IMR-90 (cell line): ENCODE measurements around the gene RPL35. TPM values are rescaled to one million over a fixed set of nuclear protein-coding genes. Genes with fewer than 3 reads are reported as not detected.

Source experiments
- ATAC-seq: fragments of 200-7000 bp; cut with Tn5 transposase; 2 replicates; pipeline ENCODE4 v1.9.1; 2020; ENCODE audit warnings: low read depth, mild to moderate bottlenecking, moderate library complexity
- Bru-seq: library from RNA; stranded (reverse); fragments of 400-500 nt; gene quantifications from one replicate; lab custom pipeline; 2021; lab: Mats Ljungman, UMichigan
- BruChase-seq, 2 experiments: library from RNA; stranded (reverse); fragments of 400-500 nt; gene quantifications; one replicate each; lab custom pipeline; 2021; lab: Mats Ljungman, UMichigan
- BruUV-seq: library from RNA; stranded (reverse); fragments of 400-500 nt; replicated peaks from 2 replicates; lab custom pipeline; 2021; lab: Mats Ljungman, UMichigan
- CTCF ChIA-PET: fragments of 300-600 bp; formaldehyde crosslinking; extraction: SDS; loops from one replicate; lab custom pipeline; 2021; ENCODE audit warnings: antibody characterized with exemption; lab: Yijun Ruan, JAX
- POLR2A ChIA-PET: fragments of 300-600 bp; sonication (Branson Sonifier 250); formaldehyde crosslinking; loops from one replicate; lab custom pipeline; 2022; ENCODE audit warnings: antibody characterized with exemption; ENCODE audit not compliant: unreplicated experiment; lab: Charles Lee
- DNase-seq: peaks from one replicate; pipeline ENCODE4 v3.0.0; 2013
- H2AFZ ChIP-seq: replicated peaks from 2 replicates; pipeline ENCODE3; 2013; ENCODE audit warnings: low read length, mild to moderate bottlenecking; ENCODE audit not compliant: poor library complexity
- H2AK5ac ChIP-seq: 2 replicates; pipeline ENCODE4 v1.6.1; 2013; ENCODE audit warnings: low read depth, low read length, inconsistent platforms
- H2AK9ac ChIP-seq: replicated peaks from 2 replicates; pipeline ENCODE3; 2013; ENCODE audit warnings: mild to moderate bottlenecking, low read depth, low read length, moderate library complexity; ENCODE audit not compliant: poor library complexity
- H2BK120ac ChIP-seq: 2 replicates; pipeline ENCODE4 v1.6.1; 2013; ENCODE audit warnings: low read depth, low read length, inconsistent platforms
- H2BK15ac ChIP-seq: 3 replicates; pipeline ENCODE4 v1.6.1; 2013; ENCODE audit warnings: low read depth, low read length, inconsistent platforms
- H2BK20ac ChIP-seq: 2 replicates; pipeline ENCODE4 v1.6.1; 2013; ENCODE audit warnings: low read depth, mild to moderate bottlenecking, inconsistent platforms, low read length, moderate library complexity
- H2BK5ac ChIP-seq: 2 replicates; pipeline ENCODE4 v1.6.1; 2013; ENCODE audit warnings: mild to moderate bottlenecking, low read depth, low read length, inconsistent platforms; ENCODE audit not compliant: poor library complexity, severe bottlenecking
- H3K14ac ChIP-seq: replicated peaks from 2 replicates; pipeline ENCODE4 v1.6.1; 2013; ENCODE audit warnings: low read depth, low read length, inconsistent platforms
- H3K18ac ChIP-seq: 2 replicates; pipeline ENCODE4 v1.6.1; 2013; ENCODE audit warnings: low read depth, low read length, control low read depth
- H3K23ac ChIP-seq: 2 replicates; pipeline ENCODE4 v1.6.1; 2013; ENCODE audit warnings: low read depth, low read length, inconsistent platforms
- H3K27ac ChIP-seq: 2 replicates; pipeline ENCODE4 v1.5.1; 2013; ENCODE audit warnings: mild to moderate bottlenecking, control low read depth, low read length; ENCODE audit not compliant: insufficient read depth
- H3K27me3 ChIP-seq: 2 replicates; pipeline ENCODE4 v1.6.1; 2013; ENCODE audit warnings: low read length; ENCODE audit not compliant: control insufficient read depth, insufficient read depth
- H3K36me3 ChIP-seq: 2 replicates; pipeline ENCODE4 v1.6.1; 2013; ENCODE audit warnings: low read length, mixed read lengths; ENCODE audit not compliant: control insufficient read depth, insufficient read depth
- H3K4ac ChIP-seq: 2 replicates; pipeline ENCODE4 v1.6.1; 2013; ENCODE audit warnings: low read depth, low read length, inconsistent platforms
- H3K4me1 ChIP-seq: 2 replicates; pipeline ENCODE4 v1.6.1; 2013; ENCODE audit warnings: low read length, mixed read lengths; ENCODE audit not compliant: control insufficient read depth, insufficient read depth
- H3K4me2 ChIP-seq: 2 replicates; pipeline ENCODE4 v1.6.1; 2013; ENCODE audit warnings: low read depth, mild to moderate bottlenecking, control low read depth, low read length, moderate library complexity
- H3K4me3 ChIP-seq: 2 replicates; pipeline ENCODE4 v1.5.1; 2013; ENCODE audit warnings: low read depth, mild to moderate bottlenecking, control low read depth, low read length, moderate library complexity; ENCODE audit not compliant: insufficient read depth
- H3K56ac ChIP-seq: 2 replicates; pipeline ENCODE4 v1.6.1; 2013; ENCODE audit warnings: low read length, inconsistent platforms; ENCODE audit not compliant: insufficient read depth; ENCODE audit errors: extremely low read depth
- H3K79me1 ChIP-seq, 2 experiments: 2 replicates each; pipeline ENCODE4 v1.6.1; 2013; ENCODE audit warnings: low read length in 2 of 2, inconsistent platforms in 1 of 2, low read depth in 1 of 2
- H3K9ac ChIP-seq: 2 replicates; pipeline ENCODE4 v1.6.1; 2013; ENCODE audit warnings: low read depth, low read length, control low read depth
- H3K9me1 ChIP-seq: 2 replicates; pipeline ENCODE4 v1.6.1; 2013; ENCODE audit warnings: low read length, inconsistent platforms; ENCODE audit not compliant: insufficient read depth
- H3K9me3 ChIP-seq: 2 replicates; pipeline ENCODE4 v1.6.1; 2013; ENCODE audit warnings: low read length; ENCODE audit not compliant: control insufficient read depth, insufficient read depth
- H4K20me1 ChIP-seq: 2 replicates; pipeline ENCODE4 v1.6.1; 2013; ENCODE audit warnings: low read length, inconsistent platforms; ENCODE audit not compliant: insufficient read depth
- H4K5ac ChIP-seq: 2 replicates; pipeline ENCODE4 v1.6.1; 2013; ENCODE audit warnings: mild to moderate bottlenecking, low read depth, low read length, control low read depth
- H4K8ac ChIP-seq, 2 experiments: 2 replicates each; pipeline ENCODE4 v1.6.1; 2013; ENCODE audit warnings: low read depth in 2 of 2, low read length in 2 of 2, control low read depth in 1 of 2, inconsistent platforms in 1 of 2
- H4K91ac ChIP-seq: 2 replicates; pipeline ENCODE4 v1.6.1; 2013; ENCODE audit warnings: low read depth, low read length, inconsistent platforms; ENCODE audit not compliant: insufficient read depth
- BHLHE40 ChIP-seq: fragments of 150-350 bp; IDR thresholded peaks from 2 replicates; pipeline ENCODE4 v1.6.1; 2016; ENCODE audit warnings: mild to moderate bottlenecking, low read depth, low read length
- MAZ ChIP-seq: IDR thresholded peaks from 2 replicates; pipeline ENCODE4 v1.6.1; 2012; ENCODE audit warnings: low read depth, mild to moderate bottlenecking, low read length, improper control_type of control experiment, moderate library complexity, borderline replicate concordance
- MXI1 ChIP-seq: IDR thresholded peaks from 2 replicates; pipeline ENCODE4 v1.6.1; 2012; ENCODE audit warnings: low read depth, mild to moderate bottlenecking, low read length, moderate library complexity, borderline replicate concordance
- POLR2A ChIP-seq: IDR thresholded peaks from 2 replicates; pipeline ENCODE4 v1.6.1; 2012; ENCODE audit warnings: mild to moderate bottlenecking, low read depth, low read length
- SMC3 ChIP-seq: fragments of 150-350 bp; IDR thresholded peaks from 2 replicates; pipeline ENCODE4 v1.6.1; 2016; ENCODE audit warnings: low read depth, mild to moderate bottlenecking, antibody characterized with exemption, low read length, moderate library complexity
- WGBS, 2 experiments: methylation state at CpG; one replicate each; pipeline versions ENCODE4 v1.1.5 to v1.1.7; 2013; ENCODE audit warnings: missing lambda C conversion rate in 2 of 2; ENCODE audit not compliant: insufficient read length in 1 of 2; ENCODE audit errors: extremely low coverage in 2 of 2; 5-methylcytosine and 5-hydroxymethylcytosine counted together
- dilution Hi-C: fragments of 300-500 bp; cut with HindIII; formaldehyde crosslinking; loops from one replicate; pipeline ENCODE4 v1.14.3; 2018; ENCODE audit warnings: low sequenced_read_pairs; ENCODE audit not compliant: unreplicated experiment
- in situ Hi-C: fragments of 300-500 bp; cut with MboI; formaldehyde crosslinking; loops from 3 replicates; pipeline ENCODE4 v1.14.3; 2019; ENCODE audit warnings: low sequenced_read_pairs, inconsistent platforms, mixed read lengths
- intact Hi-C: fragments of 100-400 bp; cut with micrococcal nuclease; formaldehyde crosslinking; loops from 2 replicates; pipeline ENCODE4 v1.10.0; 2022
- long read RNA-seq: library from polyadenylated mRNA; unstranded; transcript quantifications from one replicate; pipeline ENCODE4 v2.0.0, GENCODE V29; 2021; ENCODE audit not compliant: unreplicated experiment
- polyA plus RNA-seq, 3 experiments: library from polyadenylated mRNA; depleted of rRNA; stranded (reverse); fragments of >200 nt; gene quantifications; 2 replicates each; pipeline ENCODE4 v1.2.3, GENCODE V29; 2012; ENCODE audit warnings: low replicate concordance in 1 of 3
- total RNA-seq: library from RNA; depleted of rRNA; stranded (reverse); fragments of >200 nt; gene quantifications from 2 replicates; pipeline ENCODE4 v1.2.3, GENCODE V29; 2012; rRNA removed
- TF ChIP-seq, protein P1 (sequence below): conservative IDR thresholded peaks from 2 replicates; pipeline ENCODE4 v1.5.1; 2012; ENCODE audit warnings: mild to moderate bottlenecking, low read depth, low read length, improper control_type of control experiment

RPL35 gene
- total RNA-seq (881 and 1,151 TPM in 2 replicates), polyA plus RNA-seq (2012; rRNA removed) (1,650 and 1,735 TPM in 2 replicates), Bru-seq, nascent RNA (percentile 99 among the genes with signal in this experiment), BruChase-seq, experiment 1, labeled RNA remaining after a 6-hour chase (percentile 98 among the genes with signal in this experiment), BruChase-seq, experiment 2, labeled RNA remaining after a 2-hour chase (percentile 98 among the genes with signal in this experiment)
- polyA plus RNA-seq (2012; cell fraction: cytosol; rRNA removed): 3,661 and 4,271 TPM in 2 replicates
- polyA plus RNA-seq (2012; cell fraction: nucleus; rRNA removed; ENCODE audit: low replicate concordance): 742 and 1,804 TPM in 2 replicates
- long read RNA-seq, transcript RPL35-203 (3 exons, 785 nt): minor isoform, 35 of 582 reads
- long read RNA-seq, transcript RPL35-201 (4 exons, 455 nt): major isoform, 496 of 582 reads
- long read RNA-seq, partial matches to known transcripts: 11 of 582 reads
- long read RNA-seq, other reads (novel, unspliced or antisense): 40 of 582 reads

DNA sequence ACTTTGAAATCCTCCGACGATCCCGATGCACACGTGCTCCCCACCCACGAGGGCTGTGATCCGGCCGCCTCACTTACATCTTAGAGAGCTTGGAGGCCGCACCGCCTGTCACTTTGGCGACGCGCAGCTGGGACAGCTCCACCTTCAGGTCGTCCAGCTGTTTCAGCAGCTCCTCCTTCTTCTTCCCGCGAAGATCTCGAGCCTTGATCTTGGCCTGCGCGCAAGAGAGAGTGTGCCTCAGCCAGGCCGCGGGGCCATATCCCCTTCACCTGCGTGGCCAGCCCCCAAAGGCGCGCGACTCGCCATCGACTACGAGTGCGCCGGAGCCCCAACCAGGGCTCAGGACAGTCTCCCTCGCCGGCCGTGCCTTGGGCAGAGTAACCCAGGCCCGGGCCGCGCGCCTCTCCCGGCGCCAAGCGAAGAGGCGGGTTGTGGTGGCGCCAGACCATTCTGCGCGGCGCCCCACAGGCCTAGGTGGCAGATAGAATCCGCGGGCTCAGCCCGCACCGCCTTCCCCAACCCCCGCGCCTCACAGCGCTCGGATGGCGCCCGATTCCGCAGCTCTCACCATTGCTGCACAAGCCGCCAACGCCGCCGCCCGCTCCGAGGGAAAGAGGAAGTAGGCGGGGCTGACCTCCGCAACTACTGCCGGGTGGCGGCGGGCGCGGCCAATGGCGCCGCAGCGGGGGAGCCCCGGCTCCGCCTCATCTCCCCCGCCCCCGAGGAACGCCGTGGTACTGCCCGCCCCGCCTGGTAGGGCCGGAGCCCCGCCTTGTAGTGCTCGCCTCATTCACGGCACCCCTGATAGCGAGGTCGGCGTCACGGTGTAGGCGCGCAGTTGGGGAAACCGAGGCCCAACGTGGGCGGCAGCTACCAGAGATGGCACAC is at the start of gene RPL35, which contains the start of gene ARPC5L:
RPL35 (minus strand) TSS at position 616 of the 888 bp plus-strand sequence; CDS start at position 571, 45 bp downstream.
ARPC5L (plus strand) TSS at position 789 of the 888 bp plus-strand sequence. CDS start 7,161 bp downstream, outside the sequence.
- BruUV-seq: no TSS peak
- Histone ChIP-seq H3K4me2 (peak within 1 kb of the TSS; percentile 100), H2AK5ac (peak within 1 kb of the TSS; percentile 95), H3K4me3 (peak within 1 kb of the TSS; percentile 78), H2AK9ac (peak within 1 kb of the TSS; percentile 100), H4K5ac (peak within 1 kb of the TSS; percentile 78), H2BK120ac (peak within 1 kb of the TSS; percentile 95), H3K18ac (peak within 1 kb of the TSS; percentile 83), H4K20me1 (peaks cover 52% of the 10 kb centered on the region), H3K14ac (peak within 1 kb of the TSS; percentile 100), H2BK20ac (peak within 1 kb of the TSS; percentile 86; the same call in 1 of the 2 replicates), H3K27me3 (no peaks in the 10 kb centered on the region), H3K9me1 (peaks cover 4% of the 10 kb centered on the region; the same call in 1 of the 2 replicates), H3K23ac (peak within 1 kb of the TSS; percentile 95), H2AFZ (peak within 1 kb of the TSS; percentile 91), H3K9me3 (no peaks in the 10 kb centered on the region), H3K4me1 (peaks cover 9% of the 10 kb centered on the region), H3K79me1 (peaks cover 13 to 42% of the 10 kb centered on the region in 2 experiments), H3K56ac (peak within 1 kb of the TSS; percentile 42), H2BK15ac (peak within 1 kb of the TSS; percentile 31; the same call in 2 of the 3 replicates), H4K8ac (peak within 1 kb of the TSS; percentile 88 to 95), H3K4ac (peak within 1 kb of the TSS; percentile 100), H4K91ac (peak within 1 kb of the TSS; percentile 88), H3K27ac (peak within 1 kb of the TSS; percentile 94), H3K36me3 (peaks cover 44% of the 10 kb centered on the region), H3K9ac (peak within 1 kb of the TSS; percentile 96), H2BK5ac (peak within 1 kb of the TSS; percentile 91)
- ATAC-seq (peak; percentile 98), DNase-seq (peak; percentile 89)
- 0% methylated on average over 71 of the region's 92 CpGs; no CpG with 5 or more reads in 1 of the 2 experiments for WGBS, 2 experiments
- POLR2A ChIA-PET: no interaction called here
- dilution Hi-C loops (no loop called here), in situ Hi-C loops (loop anchor here (10.0 kb wide), 1 partner anchor 283 kb away; the partner anchor contains the start of gene SCAI), intact Hi-C loops (no loop called here)
- TF ChIP-seq MXI1: peak; percentile 96
- no peak for TF ChIP-seq SMC3
- TF ChIP-seq MAZ: peak; percentile 97; the same call in 1 of the 2 replicates
- TF ChIP-seq POLR2A: peak; percentile 95
- TF ChIP-seq BHLHE40: peak; percentile 97
- TF ChIP-seq, protein P1, sequence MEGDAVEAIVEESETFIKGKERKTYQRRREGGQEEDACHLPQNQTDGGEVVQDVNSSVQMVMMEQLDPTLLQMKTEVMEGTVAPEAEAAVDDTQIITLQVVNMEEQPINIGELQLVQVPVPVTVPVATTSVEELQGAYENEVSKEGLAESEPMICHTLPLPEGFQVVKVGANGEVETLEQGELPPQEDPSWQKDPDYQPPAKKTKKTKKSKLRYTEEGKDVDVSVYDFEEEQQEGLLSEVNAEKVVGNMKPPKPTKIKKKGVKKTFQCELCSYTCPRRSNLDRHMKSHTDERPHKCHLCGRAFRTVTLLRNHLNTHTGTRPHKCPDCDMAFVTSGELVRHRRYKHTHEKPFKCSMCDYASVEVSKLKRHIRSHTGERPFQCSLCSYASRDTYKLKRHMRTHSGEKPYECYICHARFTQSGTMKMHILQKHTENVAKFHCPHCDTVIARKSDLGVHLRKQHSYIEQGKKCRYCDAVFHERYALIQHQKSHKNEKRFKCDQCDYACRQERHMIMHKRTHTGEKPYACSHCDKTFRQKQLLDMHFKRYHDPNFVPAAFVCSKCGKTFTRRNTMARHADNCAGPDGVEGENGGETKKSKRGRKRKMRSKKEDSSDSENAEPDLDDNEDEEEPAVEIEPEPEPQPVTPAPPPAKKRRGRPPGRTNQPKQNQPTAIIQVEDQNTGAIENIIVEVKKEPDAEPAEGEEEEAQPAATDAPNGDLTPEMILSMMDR: 0 out of 2 replicates have a peak, but pooled peaks have one; percentile 13
- CTCF ChIA-PET: interaction anchor here (0.9 to 1.3 kb wide), 2 partner anchors 9 to 84 kb away, joined by 3 to 5 read pairs; partner anchors contain the start of gene OLFML2A
